OCI-LY7 (cell line): ENCODE measurements around the gene TMEM119. TPM values are rescaled to one million over a fixed set of nuclear protein-coding genes. Genes with fewer than 3 reads are reported as not detected.

Experiments used
- BruUV-seq: library from RNA; stranded (reverse); fragments of 400-500 nt; replicated peaks from 2 replicates; lab custom pipeline; 2021; lab: Mats Ljungman, UMichigan
- CTCF ChIA-PET: fragments of 300-600 bp; sonication (Branson Sonifier 250); formaldehyde crosslinking; loops from one replicate; lab custom pipeline; 2022; ENCODE audit warnings: antibody characterized with exemption; ENCODE audit not compliant: unreplicated experiment; lab: Charles Lee
- POLR2A ChIA-PET: fragments of 300-600 bp; sonication (Branson Sonifier 250); formaldehyde crosslinking; loops from one replicate; lab custom pipeline; 2022; ENCODE audit warnings: antibody characterized with exemption; lab: Charles Lee
- DNase-seq: peaks from one replicate; pipeline ENCODE4 v3.0.0-alpha.2; 2015; ENCODE audit warnings: low spot score
- H2AFZ ChIP-seq: fragments of 200-600 bp; sonication (generic), shearing (Covaris generic); 2 replicates; pipeline ENCODE4 v1.6.1; 2014; ENCODE audit warnings: mild to moderate bottlenecking, antibody characterized with exemption, low read length, moderate library complexity
- H3K27ac ChIP-seq: fragments of 200-600 bp; sonication (generic); 2 replicates; pipeline ENCODE4 v1.5.1; 2014; ENCODE audit warnings: mixed run types, low read depth, mild to moderate bottlenecking, moderate library complexity, low read length, inconsistent platforms; ENCODE audit not compliant: poor library complexity, severe bottlenecking
- H3K36me3 ChIP-seq: fragments of 200-600 bp; sonication (generic); 2 replicates; pipeline ENCODE4 v1.6.1; 2014; ENCODE audit warnings: mild to moderate bottlenecking, antibody characterized with exemption, low read length, moderate library complexity, mixed read lengths; ENCODE audit not compliant: insufficient read depth
- H3K4me1 ChIP-seq: fragments of 200-600 bp; sonication (generic); 2 replicates; pipeline ENCODE4 v1.5.1; 2014; ENCODE audit warnings: mild to moderate bottlenecking, low read length; ENCODE audit not compliant: insufficient read depth, poor library complexity, severe bottlenecking
- H3K4me2 ChIP-seq: fragments of 200-600 bp; sonication (generic); 2 replicates; pipeline ENCODE4 v1.6.1; 2014; ENCODE audit warnings: mild to moderate bottlenecking, low read length
- H3K4me3 ChIP-seq: fragments of 200-600 bp; sonication (generic); 2 replicates; pipeline ENCODE4 v1.5.1; 2014; ENCODE audit warnings: mild to moderate bottlenecking, low read depth, low read length; ENCODE audit not compliant: poor library complexity, severe bottlenecking
- H3K79me2 ChIP-seq: fragments of 200-600 bp; sonication (generic); 2 replicates; pipeline ENCODE4 v1.6.1; 2016; ENCODE audit warnings: low read depth, mild to moderate bottlenecking, low read length, moderate library complexity, mixed read lengths; ENCODE audit not compliant: insufficient read depth
- H3K9me2 ChIP-seq: fragments of 200-600 bp; sonication (generic); 2 replicates; pipeline ENCODE4 v1.6.1; 2016; ENCODE audit warnings: mild to moderate bottlenecking, low read length, mixed read lengths; ENCODE audit not compliant: insufficient read depth
- H3K9me3 ChIP-seq: fragments of 200-600 bp; sonication (generic); 2 replicates; pipeline ENCODE4 v1.6.1; 2014; ENCODE audit warnings: mild to moderate bottlenecking, mixed run types, low read length, mixed read lengths
- H4K20me1 ChIP-seq: fragments of 200-600 bp; sonication (generic); 2 replicates; pipeline ENCODE4 v1.6.1; 2014; ENCODE audit warnings: mild to moderate bottlenecking, antibody characterized with exemption, low read length, moderate library complexity, mixed read lengths; ENCODE audit not compliant: insufficient read depth
- CTCF ChIP-seq: fragments of 200-600 bp; sonication (generic); conservative IDR thresholded peaks from 2 replicates; pipeline ENCODE4 v1.5.1; 2014; ENCODE audit warnings: mild to moderate bottlenecking, antibody characterized with exemption, low read length, moderate library complexity, mixed read lengths
- EZH2phosphoT487 ChIP-seq: fragments of 200-600 bp; sonication (generic); IDR thresholded peaks from 2 replicates; pipeline ENCODE4 v1.6.1; 2018; ENCODE audit warnings: low read depth, borderline replicate concordance, mild to moderate bottlenecking, mixed run types, antibody characterized with exemption, low read length, moderate library complexity, mixed read lengths
- intact Hi-C: fragments of 100-400 bp; cut with micrococcal nuclease; formaldehyde crosslinking; loops from one replicate; pipeline ENCODE4 v1.10.0; 2022; ENCODE audit not compliant: unreplicated experiment
- microRNA-seq: library from miRNA; unstranded; fragments of <30 nt; microRNA quantifications from one replicate; pipeline ENCODE4 v1.2.0, GENCODE V29; 2022; ENCODE audit warnings: borderline replicate concordance
- total RNA-seq, 2 experiments: library from RNA; depleted of rRNA in 1 of 2; stranded (reverse); fragments of >200 nt in 1 of 2; shearing (Covaris generic) in 1 of 2; gene quantifications; 2 replicates each; pipeline ENCODE4 v1.2.3, GENCODE V29; 2014 to 2022

TMEM119 gene
- total RNA-seq, 2 experiments from 2014 or later = not detected

- Histone ChIP-seq H3K79me2 (peaks cover 84% of the 10 kb centered on the region), H3K36me3 (peaks cover 91% of the 10 kb centered on the region), H3K4me2 (no peak overlapping the region), H3K9me2 (no peaks in the 10 kb centered on the region), H3K4me3 (no peak overlapping the region), H3K27ac (no peak overlapping the region), H2AFZ (no peak overlapping the region), H4K20me1 (peaks cover 7% of the 10 kb centered on the region; the same call in 1 of the 2 replicates), H3K9me3 (no peaks in the 10 kb centered on the region), H3K4me1 (peaks cover 49% of the 10 kb centered on the region)
- no peak for TF ChIP-seq EZH2phosphoT487
- TF ChIP-seq CTCF = no peak
- no TSS peak for BruUV-seq
- ChIA-PET CTCF (no interaction called here), POLR2A (interaction anchor here (2.2 kb wide), 1 partner anchor 10 kb away, joined by 12 read pairs; no protein-coding TSS in a partner anchor)
- intact Hi-C loops = no loop called here
- no peak for DNase-seq
These were observed 50.2 kb downstream of the TMEM119 start for GRCh38 chr12:108547686-108548085.

- Histone ChIP-seq H4K20me1 (0 out of 2 replicates have a peak, but pooled peaks cover 4% of the 10 kb centered on the region), H3K27ac (peak overlapping the region; percentile 95), H3K9me2 (no peaks in the 10 kb centered on the region), H3K36me3 (peaks cover 91% of the 10 kb centered on the region), H3K79me2 (peaks cover 79% of the 10 kb centered on the region), H2AFZ (no peak overlapping the region), H3K9me3 (no peaks in the 10 kb centered on the region), H3K4me1 (peaks cover 43% of the 10 kb centered on the region), H3K4me2 (no peak overlapping the region), H3K4me3 (no peak overlapping the region)
- intact Hi-C loops = no loop called here
- POLR2A ChIA-PET = interaction anchor here (0.8 to 1.4 kb wide), 4 partner anchors 12 to 92 kb away, joined by 3 to 4 read pairs (median 3); partner anchors contain the start of gene SART3
- DNase-seq = no peak
- TF ChIP-seq EZH2phosphoT487 (no peak), CTCF (no peak)
- CTCF ChIA-PET = no interaction called here
- BruUV-seq = no TSS peak
These were observed 54.2 kb downstream of the TMEM119 start for GRCh38 chr12:108543652-108544051.

- Histone ChIP-seq H4K20me1 (no peaks in the 10 kb centered on the region), H3K36me3 (peaks cover 91% of the 10 kb centered on the region), H2AFZ (no peak overlapping the region), H3K4me3 (peak overlapping the region; percentile 55), H3K4me2 (peak overlapping the region; percentile 84), H3K27ac (peak overlapping the region; percentile 95), H3K9me2 (no peaks in the 10 kb centered on the region), H3K9me3 (no peaks in the 10 kb centered on the region), H3K4me1 (peaks cover 43% of the 10 kb centered on the region), H3K79me2 (peaks cover 71% of the 10 kb centered on the region)
- TF ChIP-seq CTCF = no peak
- intact Hi-C loops = no loop called here
- POLR2A ChIA-PET = interaction anchor here (0.6 to 1.2 kb wide), 2 partner anchors 93 to 535 kb away, joined by 3 to 4 read pairs; no protein-coding TSS in a partner anchor
- BruUV-seq = no TSS peak
- no peak for DNase-seq
- CTCF ChIA-PET = interaction anchor here (0.8 kb wide), 1 partner anchor 93 kb away, joined by 3 read pairs; no protein-coding TSS in a partner anchor
These were observed 55.6 kb downstream of the TMEM119 start for GRCh38 chr12:108542320-108542719.

Small RNA genes lying within 50 kb of the gene (microRNA-seq; reads per million reads assigned to microRNA genes)
- gene MIR4496 = 34.1 reads per million, percentile 39 among the genes with 10 or more reads in this experiment

Other genes starting within 250 kb of the TMEM119 start
- gene FICD, start 82.8 kb downstream of the TMEM119 start, total RNA-seq (2014; rRNA removed; shearing (Covaris generic)) = 8.4 and 13.1 TPM in 2 replicates
- 9.0 and 9.9 TPM in 2 replicates for gene FICD, start 82.8 kb downstream of the TMEM119 start, total RNA-seq (2022)
- 211 and 238 TPM in 2 replicates for gene SART3, start 36.9 kb downstream of the TMEM119 start, total RNA-seq (2014; rRNA removed; shearing (Covaris generic))
- gene SART3, start 36.9 kb downstream of the TMEM119 start, total RNA-seq (2022) = 130 and 143 TPM in 2 replicates
- gene ISCU, start 35.5 kb downstream of the TMEM119 start, total RNA-seq (2014; rRNA removed; shearing (Covaris generic)) = 137 and 146 TPM in 2 replicates
- gene ISCU, start 35.5 kb downstream of the TMEM119 start, total RNA-seq (2022) = 123 and 130 TPM in 2 replicates
- gene SELPLG, start 35.8 kb upstream of the TMEM119 start, total RNA-seq (2014; rRNA removed; shearing (Covaris generic)) = 16.9 and 20.0 TPM in 2 replicates
- 21.0 and 25.3 TPM in 2 replicates for gene SELPLG, start 35.8 kb upstream of the TMEM119 start, total RNA-seq (2022)
- 74.7 and 76.3 TPM in 2 replicates for gene CORO1C, start 133.4 kb upstream of the TMEM119 start, total RNA-seq (2014; rRNA removed; shearing (Covaris generic))
- gene CORO1C, start 133.4 kb upstream of the TMEM119 start, total RNA-seq (2022) = 127 and 148 TPM in 2 replicates